ENCODE data around the gene MSRB3. TPM values are rescaled to one million over a fixed set of nuclear protein-coding genes. Genes with fewer than 3 reads are reported as not detected.

The MSRB3 gene
- total RNA-seq, 2 donors from 2014 or later = 0.16 to 0.24 TPM

DNA sequence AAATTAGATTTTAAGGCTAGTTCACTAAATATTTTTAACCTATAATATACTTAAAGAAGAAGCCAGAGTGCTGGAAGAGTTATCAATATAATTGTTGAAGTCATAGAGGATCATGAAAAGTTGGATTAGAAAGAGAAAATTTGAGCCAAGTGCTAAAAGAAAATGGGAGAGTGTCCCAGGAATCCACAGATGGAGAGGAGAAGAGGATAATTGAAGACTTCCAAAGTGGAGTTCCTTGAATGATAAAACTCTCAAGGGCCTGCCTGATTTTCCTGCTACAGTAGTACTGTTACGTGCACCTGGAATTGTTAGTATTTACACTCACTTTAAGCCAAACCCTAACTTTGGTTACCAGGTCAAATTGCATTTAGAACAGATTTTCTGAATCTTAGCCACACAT lies 113.2 kb downstream of the MSRB3 start:
- no peak overlapping the region for H3K4me3 Mint-ChIP-seq
- no peak for ATAC-seq (replicated peaks in 1 of 2)
- no peak overlapping the region for H3K27ac Mint-ChIP-seq
- H3K36me3 Mint-ChIP-seq (ENCODE audit: insufficient read depth in 2 of 2) = peaks cover 0 to 2% of the 10 kb centered on the region in 2 donors
- H3K9me3 Mint-ChIP-seq = peaks cover 0 to 3% of the 10 kb centered on the region in 2 donors
- H3K4me1 Mint-ChIP-seq (ENCODE audit: low read depth) = no peaks in the 10 kb centered on the region
- H3K27me3 Mint-ChIP-seq (ENCODE audit: low read depth) = no peaks in the 10 kb centered on the region
- DNase-seq = no peak

DNA sequence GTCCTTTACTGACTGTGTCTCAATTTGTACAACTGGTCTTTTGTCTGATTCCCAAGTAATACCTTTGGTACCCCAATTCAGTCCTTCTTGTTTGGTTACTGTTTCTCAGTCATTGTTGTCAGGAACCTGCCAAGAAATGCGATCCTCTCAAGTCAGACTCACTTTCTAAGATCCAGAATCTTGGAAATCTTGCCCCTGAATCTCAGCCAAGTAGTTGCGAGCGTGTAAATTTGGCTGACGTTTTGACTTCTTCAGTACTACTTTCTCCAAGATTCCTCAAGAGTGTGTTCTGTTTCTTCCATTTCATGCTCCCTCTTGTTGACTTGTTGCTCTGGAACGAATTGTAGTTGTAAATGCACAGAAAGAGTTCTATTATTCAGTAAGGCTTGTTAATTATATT lies 114.0 kb downstream of the MSRB3 start:
- no peak for DNase-seq
- H3K4me1 Mint-ChIP-seq (ENCODE audit: low read depth) = no peaks in the 10 kb centered on the region
- H3K27ac Mint-ChIP-seq = no peak overlapping the region
- no peak overlapping the region for H3K4me3 Mint-ChIP-seq
- peaks cover 0 to 2% of the 10 kb centered on the region in 2 donors for H3K36me3 Mint-ChIP-seq (ENCODE audit: insufficient read depth in 2 of 2)
- no peak for ATAC-seq (replicated peaks in 1 of 2)
- no peaks in the 10 kb centered on the region for H3K27me3 Mint-ChIP-seq (ENCODE audit: low read depth)
- H3K9me3 Mint-ChIP-seq = peaks cover 0 to 7% of the 10 kb centered on the region in 2 donors

DNA sequence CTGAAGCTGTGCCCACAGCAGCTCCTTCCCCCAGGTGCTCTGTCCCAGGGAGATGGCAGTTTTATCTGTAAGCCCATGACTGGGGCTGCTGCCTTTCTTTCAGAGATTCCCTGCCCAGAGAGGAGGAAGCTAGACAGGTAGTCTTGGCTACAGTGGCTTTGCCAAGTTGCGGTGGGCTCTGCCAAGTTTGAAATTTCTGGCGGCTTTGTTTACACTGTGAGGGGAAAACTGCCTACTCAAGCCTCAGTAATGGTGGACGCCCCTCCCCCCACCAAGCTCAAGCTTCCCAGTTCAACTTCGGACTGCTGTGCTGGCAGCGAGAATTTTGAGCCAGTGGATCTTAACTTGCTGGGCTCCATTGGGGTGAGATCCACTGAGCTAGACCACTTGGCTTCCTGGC lies 124.7 kb downstream of the MSRB3 start:
- Mint-ChIP-seq H3K9me3 (peaks cover 9 to 15% of the 10 kb centered on the region in 2 donors), H3K36me3 (ENCODE audit: insufficient read depth in 2 of 2) (peaks cover 0 to 2% of the 10 kb centered on the region in 2 donors), H3K27ac (no peak overlapping the region), H3K27me3 (ENCODE audit: low read depth) (no peaks in the 10 kb centered on the region), H3K4me3 (no peak overlapping the region), H3K4me1 (ENCODE audit: low read depth) (no peaks in the 10 kb centered on the region)
- DNase-seq (no peak), ATAC-seq (replicated peaks in 1 of 2) (no peak)

DNA sequence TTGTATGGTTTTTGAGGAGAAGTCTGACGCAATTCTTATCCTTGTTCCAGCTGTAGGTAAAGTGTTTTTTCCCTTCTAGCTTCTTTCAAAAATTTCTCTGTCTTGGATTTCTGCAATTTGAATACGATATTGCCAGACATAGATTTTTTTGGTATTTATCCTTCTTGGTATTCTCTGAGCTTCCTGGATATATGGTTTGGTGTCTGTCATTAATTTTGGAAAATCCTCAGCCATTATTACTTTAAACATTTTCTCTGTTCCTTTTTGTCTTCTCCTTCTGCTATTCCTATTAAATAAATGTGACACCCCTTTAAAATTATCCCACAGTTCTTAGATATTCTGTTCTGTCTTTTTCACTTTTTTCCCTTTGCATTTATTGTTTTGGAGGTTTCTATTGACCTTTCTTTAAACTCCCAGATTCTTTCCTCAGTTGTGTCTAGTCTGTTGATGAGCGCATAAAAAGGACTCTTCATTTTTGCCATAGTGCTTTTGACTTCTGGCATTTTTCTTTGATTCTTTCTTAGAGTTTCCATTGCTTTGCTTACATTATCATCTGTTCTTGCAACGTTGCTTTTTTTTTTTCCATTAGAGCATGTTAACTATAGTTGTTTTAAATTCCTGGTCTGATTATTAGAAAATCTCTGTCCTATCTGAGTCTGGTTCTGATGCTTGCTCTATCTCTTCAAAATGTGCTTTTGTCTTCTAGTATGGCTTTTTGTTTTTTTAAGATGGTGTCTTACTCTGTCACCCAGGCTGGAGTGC lies 129.1 kb downstream of the MSRB3 start:
- Mint-ChIP-seq H3K36me3 (ENCODE audit: insufficient read depth in 2 of 2) (no peaks in the 10 kb centered on the region), H3K27ac (no peak overlapping the region), H3K4me3 (no peak overlapping the region), H3K9me3 (no peaks in the 10 kb centered on the region), H3K4me1 (ENCODE audit: low read depth) (no peaks in the 10 kb centered on the region), H3K27me3 (ENCODE audit: low read depth) (no peaks in the 10 kb centered on the region)
- ATAC-seq (replicated peaks in 1 of 2) = no peak
- DNase-seq = no peak

DNA sequence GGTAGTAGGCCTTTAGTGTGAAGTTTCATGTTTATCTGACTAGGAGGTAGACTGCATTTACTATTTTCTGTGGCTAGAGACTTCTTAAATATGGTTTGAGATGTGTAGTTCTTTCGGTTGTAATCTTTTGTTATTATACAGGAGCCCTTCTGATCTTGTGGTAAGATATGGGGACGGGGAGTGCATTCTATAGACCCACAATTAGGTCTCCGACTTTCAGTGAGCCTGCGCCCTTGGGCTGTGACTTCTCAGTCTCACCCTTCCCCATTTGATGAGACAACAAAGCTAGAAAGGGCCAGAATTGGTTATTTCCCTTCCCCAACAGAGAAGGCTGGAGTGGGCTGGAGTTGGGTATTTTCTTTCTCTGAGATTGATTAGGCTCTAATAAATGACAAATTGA lies 130.0 kb downstream of the MSRB3 start:
- Mint-ChIP-seq H3K4me3 (no peak overlapping the region), H3K36me3 (ENCODE audit: insufficient read depth in 2 of 2) (no peaks in the 10 kb centered on the region), H3K4me1 (ENCODE audit: low read depth) (no peaks in the 10 kb centered on the region), H3K9me3 (no peaks in the 10 kb centered on the region), H3K27me3 (ENCODE audit: low read depth) (no peaks in the 10 kb centered on the region), H3K27ac (no peak overlapping the region)
- DNase-seq (no peak), ATAC-seq (replicated peaks in 1 of 2) (no peak)

DNA sequence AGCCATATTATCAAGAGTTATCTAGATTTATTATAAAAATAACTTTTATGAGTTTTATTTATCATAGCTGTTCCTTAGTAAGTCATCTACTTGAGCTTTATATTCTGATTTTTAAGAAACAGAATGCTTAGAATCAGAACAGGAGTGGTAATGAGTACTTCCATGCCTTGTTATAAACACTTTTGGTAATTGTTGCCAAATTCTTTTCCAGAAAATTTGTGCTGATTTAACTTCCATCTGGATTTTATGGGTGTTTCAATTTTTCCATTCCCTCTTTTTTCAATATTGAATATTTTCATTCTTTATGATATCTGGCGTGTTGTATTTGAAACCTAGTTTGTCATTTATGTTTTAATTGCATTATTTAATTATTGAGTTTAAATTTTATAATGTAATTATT lies 131.2 kb downstream of the MSRB3 start:
- Mint-ChIP-seq H3K36me3 (ENCODE audit: insufficient read depth in 2 of 2) (no peaks in the 10 kb centered on the region), H3K9me3 (no peaks in the 10 kb centered on the region), H3K4me1 (ENCODE audit: low read depth) (no peaks in the 10 kb centered on the region), H3K27me3 (ENCODE audit: low read depth) (no peaks in the 10 kb centered on the region), H3K27ac (no peak overlapping the region), H3K4me3 (no peak overlapping the region)
- no peak for ATAC-seq (replicated peaks in 1 of 2)
- no peak for DNase-seq

DNA sequence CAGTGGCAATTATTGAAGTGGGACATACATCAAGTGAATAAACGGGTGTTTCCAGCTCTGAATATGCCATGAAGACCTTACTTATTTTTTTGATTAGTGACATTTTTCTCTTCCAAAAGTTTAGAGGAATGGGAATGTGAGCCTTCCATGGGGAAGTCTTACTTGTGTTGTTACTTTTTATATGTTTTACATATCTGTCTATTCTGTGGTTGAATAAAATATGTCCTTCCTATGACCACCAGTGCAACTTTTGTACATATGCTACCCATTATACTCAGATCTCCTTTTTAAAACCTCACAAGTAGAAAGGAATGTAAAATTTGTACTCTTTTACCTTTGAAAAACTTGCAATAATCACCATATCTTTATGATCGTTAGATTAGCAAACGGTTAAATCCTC lies 132.7 kb downstream of the MSRB3 start:
- no peaks in the 10 kb centered on the region for H3K4me1 Mint-ChIP-seq (ENCODE audit: low read depth)
- H3K4me3 Mint-ChIP-seq = no peak overlapping the region
- no peaks in the 10 kb centered on the region for H3K9me3 Mint-ChIP-seq
- ATAC-seq (replicated peaks in 1 of 2) = no peak
- DNase-seq = no peak
- H3K27ac Mint-ChIP-seq = no peak overlapping the region
- H3K36me3 Mint-ChIP-seq (ENCODE audit: insufficient read depth in 2 of 2) = no peaks in the 10 kb centered on the region
- H3K27me3 Mint-ChIP-seq (ENCODE audit: low read depth) = no peaks in the 10 kb centered on the region

DNA sequence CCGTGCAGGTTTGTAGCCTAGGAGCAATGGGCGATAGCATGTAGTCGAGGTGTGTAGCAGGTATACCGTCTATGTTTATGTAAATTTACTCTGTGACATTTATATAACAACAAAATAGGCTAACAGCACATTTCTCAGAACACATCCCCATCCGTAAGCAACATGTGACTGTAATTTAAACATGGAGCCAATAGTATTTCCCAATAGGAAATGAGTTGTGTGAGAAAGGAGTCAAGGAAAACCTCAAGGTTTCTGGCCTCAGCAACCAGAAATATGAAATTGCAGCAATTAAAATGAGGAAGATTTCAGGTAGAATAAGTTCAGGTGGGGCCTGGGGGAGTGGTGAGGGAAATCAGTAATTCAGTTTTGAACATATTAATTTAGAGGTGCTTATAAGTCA lies 136.0 kb downstream of the MSRB3 start:
- Mint-ChIP-seq H3K4me1 (ENCODE audit: low read depth) (no peaks in the 10 kb centered on the region), H3K36me3 (ENCODE audit: insufficient read depth in 2 of 2) (no peaks in the 10 kb centered on the region), H3K4me3 (no peak overlapping the region), H3K27ac (no peak overlapping the region), H3K27me3 (ENCODE audit: low read depth) (no peaks in the 10 kb centered on the region), H3K9me3 (peaks cover 0 to 1% of the 10 kb centered on the region in 2 donors)
- ATAC-seq (replicated peaks in 1 of 2) (no peak), DNase-seq (no peak)

DNA sequence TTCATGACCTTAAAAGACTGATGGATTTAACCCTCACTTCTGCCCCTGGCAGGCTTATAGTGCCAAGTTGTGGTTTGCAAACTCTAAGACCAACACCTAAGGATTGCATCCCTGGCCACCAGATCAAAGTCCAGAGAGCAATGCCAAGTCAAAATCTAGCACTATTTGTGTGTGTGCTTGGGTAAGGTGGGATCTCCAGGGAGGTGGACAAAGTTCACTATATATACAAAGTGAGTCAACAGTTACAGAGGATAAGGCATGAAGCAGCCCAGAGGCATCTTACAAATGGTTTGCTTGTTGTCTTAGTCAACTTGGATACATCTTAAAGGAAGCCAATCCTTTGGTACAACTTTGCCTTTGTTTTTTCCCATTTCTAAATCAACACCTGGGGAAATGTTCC lies 137.3 kb downstream of the MSRB3 start:
- Mint-ChIP-seq H3K9me3 (peaks cover 3 to 5% of the 10 kb centered on the region in 2 donors), H3K27ac (no peak overlapping the region), H3K27me3 (ENCODE audit: low read depth) (no peaks in the 10 kb centered on the region), H3K4me1 (ENCODE audit: low read depth) (no peaks in the 10 kb centered on the region), H3K36me3 (ENCODE audit: insufficient read depth in 2 of 2) (no peaks in the 10 kb centered on the region), H3K4me3 (no peak overlapping the region)
- no peak for DNase-seq
- ATAC-seq (replicated peaks in 1 of 2) = no peak

DNA sequence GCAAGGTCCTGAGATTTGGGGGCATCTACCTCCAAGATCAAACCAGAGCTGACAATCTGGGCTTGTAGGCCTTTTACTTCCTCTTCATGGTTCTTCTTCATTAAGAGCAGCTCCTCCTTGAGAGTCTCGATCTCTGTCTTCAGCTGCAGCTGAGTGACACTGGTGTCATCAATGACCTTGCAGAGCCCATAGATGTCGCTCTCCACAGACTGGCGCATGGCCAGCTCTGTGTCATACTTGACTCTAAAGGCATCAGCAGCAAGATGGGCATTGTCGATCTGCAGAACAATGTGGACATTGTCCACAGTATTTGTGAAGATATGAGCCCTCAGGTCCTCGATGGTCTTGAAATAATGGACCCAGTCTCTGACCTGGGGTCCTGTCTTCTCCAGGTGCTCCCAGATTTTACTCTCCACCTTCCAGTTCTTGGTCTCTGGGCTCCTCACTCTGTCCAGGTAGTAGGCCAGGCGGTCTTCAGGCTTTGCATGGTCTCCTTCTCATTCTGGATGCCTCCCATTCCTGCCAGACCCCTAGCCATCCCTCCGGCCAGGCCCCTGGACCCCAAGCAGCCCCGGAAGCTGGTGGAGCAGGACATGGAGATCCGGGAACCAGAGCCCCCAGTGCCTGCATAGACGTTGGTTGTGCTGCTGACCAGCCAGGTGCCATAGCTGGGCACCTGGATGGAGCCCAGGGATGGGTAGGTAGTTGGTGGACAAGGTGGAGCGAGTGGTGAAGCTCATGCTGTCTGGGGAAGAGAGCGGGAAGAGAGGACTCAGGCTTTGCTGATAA lies 141.0 kb downstream of the MSRB3 start:
- H3K4me1 Mint-ChIP-seq (ENCODE audit: low read depth) = no peaks in the 10 kb centered on the region
- peaks cover 9 to 10% of the 10 kb centered on the region in 2 donors for H3K9me3 Mint-ChIP-seq
- H3K27me3 Mint-ChIP-seq (ENCODE audit: low read depth) = no peaks in the 10 kb centered on the region
- DNase-seq (no peak), ATAC-seq (replicated peaks in 1 of 2) (no peak)
- no peak overlapping the region for H3K4me3 Mint-ChIP-seq
- H3K36me3 Mint-ChIP-seq (ENCODE audit: insufficient read depth in 2 of 2) = no peaks in the 10 kb centered on the region
- H3K27ac Mint-ChIP-seq = no peak overlapping the region

DNA sequence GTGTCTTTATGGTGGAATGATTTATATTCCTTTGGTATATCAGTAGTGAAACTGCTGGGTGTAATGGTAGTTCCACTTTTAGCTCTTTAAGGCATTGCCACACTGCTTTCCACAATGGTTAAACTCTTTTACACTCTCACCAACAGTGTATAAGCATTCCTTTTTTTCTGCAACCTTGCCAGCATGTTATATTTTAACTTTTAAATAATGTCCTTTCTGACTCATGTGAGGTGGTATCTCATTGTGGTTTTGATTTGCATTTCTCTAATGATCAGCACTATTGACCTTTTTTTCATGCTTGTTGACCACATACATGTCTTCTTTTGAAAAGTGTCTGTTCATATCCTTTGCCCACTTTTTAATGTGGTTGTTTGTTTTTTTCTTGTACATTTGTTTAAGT lies 142.5 kb downstream of the MSRB3 start:
- no peak for DNase-seq
- Mint-ChIP-seq H3K4me1 (ENCODE audit: low read depth) (no peaks in the 10 kb centered on the region), H3K27me3 (ENCODE audit: low read depth) (no peaks in the 10 kb centered on the region), H3K9me3 (peaks cover 9 to 10% of the 10 kb centered on the region in 2 donors), H3K4me3 (no peak overlapping the region), H3K36me3 (ENCODE audit: insufficient read depth in 2 of 2) (no peaks in the 10 kb centered on the region), H3K27ac (no peak overlapping the region)
- ATAC-seq (replicated peaks in 1 of 2) = no peak

DNA sequence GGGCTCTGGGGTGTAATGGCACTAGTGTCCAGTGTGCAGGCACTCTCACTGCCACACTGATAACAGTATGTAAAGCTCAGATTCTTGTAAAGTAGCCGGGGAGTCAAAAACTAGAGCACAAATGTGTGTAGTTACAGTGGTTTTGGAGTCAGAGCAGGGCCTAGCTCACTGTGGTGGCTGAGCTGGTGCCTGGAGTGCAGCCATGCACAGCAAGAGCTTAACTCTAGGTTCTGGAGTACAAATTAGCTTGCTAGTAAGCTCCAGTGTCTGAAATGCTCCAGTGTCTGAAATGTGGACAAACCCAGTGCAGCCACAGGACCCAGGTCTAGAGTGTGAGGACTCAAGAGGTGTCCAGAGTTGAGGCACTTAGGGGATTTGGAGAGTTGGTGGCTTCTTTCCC lies 149.2 kb downstream of the MSRB3 start:
- Mint-ChIP-seq H3K9me3 (no peaks in the 10 kb centered on the region), H3K27me3 (ENCODE audit: low read depth) (no peaks in the 10 kb centered on the region), H3K4me1 (ENCODE audit: low read depth) (no peaks in the 10 kb centered on the region), H3K36me3 (ENCODE audit: insufficient read depth in 2 of 2) (no peaks in the 10 kb centered on the region), H3K4me3 (no peak overlapping the region), H3K27ac (no peak overlapping the region)
- DNase-seq (no peak), ATAC-seq (replicated peaks in 1 of 2) (no peak)

DNA sequence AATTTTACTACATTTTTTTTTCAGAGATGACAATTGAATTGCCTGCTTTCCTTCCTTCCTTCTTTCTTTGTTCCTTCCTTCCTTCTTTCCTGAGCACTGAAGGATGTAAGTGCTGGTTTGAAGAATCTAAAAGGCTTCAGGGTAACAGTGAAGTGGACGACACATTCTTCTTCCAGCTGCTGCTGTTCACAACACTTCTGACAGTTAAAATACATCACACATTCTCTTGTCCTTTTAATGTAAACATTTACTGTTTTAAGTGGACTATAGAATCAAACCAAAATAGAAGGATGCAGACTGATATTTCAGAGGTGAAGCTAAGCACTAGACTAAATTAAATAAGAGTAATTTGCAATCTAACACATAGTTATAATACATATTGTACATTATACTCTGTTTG lies 151.5 kb downstream of the MSRB3 start:
- no peak for DNase-seq
- H3K4me3 Mint-ChIP-seq = no peak overlapping the region
- no peaks in the 10 kb centered on the region for H3K4me1 Mint-ChIP-seq (ENCODE audit: low read depth)
- H3K27me3 Mint-ChIP-seq (ENCODE audit: low read depth) = no peaks in the 10 kb centered on the region
- H3K27ac Mint-ChIP-seq = no peak overlapping the region
- ATAC-seq (replicated peaks in 1 of 2) = no peak
- no peaks in the 10 kb centered on the region for H3K9me3 Mint-ChIP-seq
- no peaks in the 10 kb centered on the region for H3K36me3 Mint-ChIP-seq (ENCODE audit: insufficient read depth in 2 of 2)
